ENCODE measurements around the gene CHST9. TPM values are rescaled to one million over a fixed set of nuclear protein-coding genes. Genes with fewer than 3 reads are reported as not detected.

Gene CHST9
- total RNA-seq, 6 experiments from 2014 or later: not detected

DNA sequence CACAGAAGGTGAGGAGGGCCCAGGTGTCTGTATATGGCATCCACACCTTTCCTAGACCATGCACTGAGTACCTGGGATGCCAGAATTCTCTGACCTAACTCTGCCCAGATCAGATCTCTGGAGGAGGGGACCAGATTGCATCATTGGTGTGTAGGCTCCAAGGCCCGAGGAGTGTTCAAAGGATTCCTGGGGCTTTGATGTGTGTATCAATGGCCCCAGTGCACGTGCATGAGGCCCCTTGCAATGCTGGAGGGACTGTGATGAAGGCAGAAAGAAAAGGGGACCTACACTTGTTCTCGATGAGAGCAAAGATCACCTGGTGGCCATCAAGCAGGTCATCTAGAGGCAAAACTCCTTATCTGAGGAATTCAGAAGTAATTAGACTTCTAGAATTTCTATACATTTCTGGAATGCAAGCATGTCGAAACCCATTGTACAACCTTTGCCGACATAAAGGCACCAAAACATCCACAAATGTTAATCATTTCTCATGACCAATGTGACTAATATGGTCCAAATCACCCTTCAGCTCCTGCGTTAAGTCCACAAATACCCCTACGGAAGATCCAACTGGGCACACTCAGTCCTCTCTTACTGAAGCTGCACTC, 123.5 kb downstream of the CHST9 start:
- Mint-ChIP-seq H3K27me3 (ENCODE audit: insufficient read depth) (no peaks in the 10 kb centered on the region), H3K4me1 (ENCODE audit: low read depth) (no peaks in the 10 kb centered on the region), H3K27ac (no peak overlapping the region), H3K9me3 (peaks cover 48% of the 10 kb centered on the region), H3K36me3 (ENCODE audit: low read depth) (peaks cover 5% of the 10 kb centered on the region; the same call in 1 of the 2 replicates), H3K4me3 (no peak overlapping the region)
- TF ChIP-seq, protein P1, sequence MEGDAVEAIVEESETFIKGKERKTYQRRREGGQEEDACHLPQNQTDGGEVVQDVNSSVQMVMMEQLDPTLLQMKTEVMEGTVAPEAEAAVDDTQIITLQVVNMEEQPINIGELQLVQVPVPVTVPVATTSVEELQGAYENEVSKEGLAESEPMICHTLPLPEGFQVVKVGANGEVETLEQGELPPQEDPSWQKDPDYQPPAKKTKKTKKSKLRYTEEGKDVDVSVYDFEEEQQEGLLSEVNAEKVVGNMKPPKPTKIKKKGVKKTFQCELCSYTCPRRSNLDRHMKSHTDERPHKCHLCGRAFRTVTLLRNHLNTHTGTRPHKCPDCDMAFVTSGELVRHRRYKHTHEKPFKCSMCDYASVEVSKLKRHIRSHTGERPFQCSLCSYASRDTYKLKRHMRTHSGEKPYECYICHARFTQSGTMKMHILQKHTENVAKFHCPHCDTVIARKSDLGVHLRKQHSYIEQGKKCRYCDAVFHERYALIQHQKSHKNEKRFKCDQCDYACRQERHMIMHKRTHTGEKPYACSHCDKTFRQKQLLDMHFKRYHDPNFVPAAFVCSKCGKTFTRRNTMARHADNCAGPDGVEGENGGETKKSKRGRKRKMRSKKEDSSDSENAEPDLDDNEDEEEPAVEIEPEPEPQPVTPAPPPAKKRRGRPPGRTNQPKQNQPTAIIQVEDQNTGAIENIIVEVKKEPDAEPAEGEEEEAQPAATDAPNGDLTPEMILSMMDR (IDR thresholded peaks at IDR 0.05): no peak
- DNase-seq: no peak

DNA sequence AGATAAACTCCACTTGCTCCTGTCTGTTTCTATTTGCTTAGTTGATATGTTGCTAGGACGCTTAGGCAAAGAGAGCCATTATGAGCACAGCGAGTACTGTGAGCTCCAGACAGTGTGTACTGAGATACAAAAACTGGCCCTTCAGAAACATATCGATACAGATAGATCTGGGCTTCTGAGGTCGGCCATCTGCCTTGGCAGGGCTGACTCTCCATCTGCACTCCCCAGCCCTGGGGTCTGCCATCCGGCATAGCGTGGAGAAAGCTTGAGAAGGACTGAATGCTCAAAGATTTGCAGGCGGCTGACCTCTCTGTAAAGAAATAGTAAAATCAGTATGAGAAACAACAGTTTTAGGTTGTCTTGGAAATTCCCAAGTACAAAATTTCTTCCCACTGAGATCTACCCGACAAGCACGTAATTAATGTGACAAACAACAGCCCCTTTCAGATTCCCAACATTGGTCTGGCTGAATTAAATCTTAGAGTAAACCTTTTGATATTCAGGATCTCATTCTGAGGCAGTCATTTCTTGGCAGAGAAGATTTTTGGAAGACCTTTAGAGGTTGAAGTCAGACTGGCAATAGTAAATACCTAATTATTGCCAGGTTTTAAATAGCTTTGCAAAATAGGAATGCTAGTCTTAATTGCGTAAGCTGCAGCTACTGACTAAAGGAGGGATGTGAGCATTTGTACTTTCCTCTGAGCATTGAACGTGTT, 127.4 kb downstream of the CHST9 start:
- TF ChIP-seq, protein P1 (IDR thresholded peaks at IDR 0.05): no peak

DNA sequence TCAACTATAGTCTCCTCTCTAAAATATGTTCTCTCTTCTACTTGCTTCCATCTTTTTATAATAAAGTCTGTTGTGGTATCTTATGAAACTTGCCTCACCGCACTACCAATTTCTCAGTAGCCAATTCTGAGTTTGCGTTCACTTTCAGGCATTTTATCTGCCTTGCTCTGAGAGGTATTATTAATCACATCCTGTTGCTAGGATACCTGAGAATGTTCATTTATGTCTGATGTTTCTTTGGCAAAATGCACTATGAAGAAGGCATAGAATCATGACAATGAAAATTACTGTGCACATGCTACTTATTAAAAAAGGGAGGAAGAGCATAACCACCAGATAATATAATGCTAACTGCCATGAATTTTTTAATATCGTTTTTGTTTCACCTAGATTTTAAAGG, 130.2 kb downstream of the CHST9 start:
- H3K27me3 Mint-ChIP-seq (ENCODE audit: insufficient read depth): no peaks in the 10 kb centered on the region
- H3K36me3 Mint-ChIP-seq (ENCODE audit: low read depth): no peaks in the 10 kb centered on the region
- no peaks in the 10 kb centered on the region for H3K4me1 Mint-ChIP-seq (ENCODE audit: low read depth)
- H3K9me3 Mint-ChIP-seq: peaks cover 38% of the 10 kb centered on the region
- TF ChIP-seq, protein P1 (IDR thresholded peaks at IDR 0.05): no peak
- DNase-seq: no peak
- no peak overlapping the region for H3K4me3 Mint-ChIP-seq
- H3K27ac Mint-ChIP-seq: no peak overlapping the region

More for the DNA sequence above, 127.4 kb downstream of the CHST9 start:
- H3K27me3 Mint-ChIP-seq (ENCODE audit: insufficient read depth): no peaks in the 10 kb centered on the region
- H3K36me3 Mint-ChIP-seq (ENCODE audit: low read depth): no peaks in the 10 kb centered on the region
- no peak for DNase-seq
- H3K4me3 Mint-ChIP-seq: no peak overlapping the region
- peaks cover 50% of the 10 kb centered on the region for H3K9me3 Mint-ChIP-seq
- H3K27ac Mint-ChIP-seq: no peak overlapping the region
- no peaks in the 10 kb centered on the region for H3K4me1 Mint-ChIP-seq (ENCODE audit: low read depth)

DNA sequence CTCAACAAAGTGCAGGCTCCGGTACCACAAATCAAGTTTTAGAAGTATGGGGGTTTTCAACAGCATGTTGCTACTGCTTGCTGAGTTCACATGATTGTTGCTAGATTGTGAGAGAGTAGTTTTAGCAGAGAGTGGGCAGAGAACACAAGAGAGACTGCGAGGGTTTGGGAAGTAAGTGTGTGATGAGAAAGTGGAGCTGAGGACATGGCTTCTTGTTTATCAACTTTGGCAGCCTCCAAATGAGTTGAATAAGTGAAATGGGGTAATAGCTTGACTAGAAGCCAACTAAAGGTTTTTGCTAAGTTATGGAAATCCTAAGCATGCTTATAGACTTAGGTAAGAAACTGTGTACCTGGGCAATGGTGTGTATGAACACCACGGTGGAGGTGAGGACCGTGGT, 135.1 kb downstream of the CHST9 start:
- Mint-ChIP-seq H3K4me1 (ENCODE audit: low read depth) (no peaks in the 10 kb centered on the region), H3K4me3 (no peak overlapping the region), H3K27ac (no peak overlapping the region), H3K9me3 (peaks cover 40% of the 10 kb centered on the region), H3K27me3 (ENCODE audit: insufficient read depth) (no peaks in the 10 kb centered on the region), H3K36me3 (ENCODE audit: low read depth) (no peaks in the 10 kb centered on the region)
- TF ChIP-seq, protein P1 (IDR thresholded peaks at IDR 0.05): no peak
- no peak for DNase-seq

DNA sequence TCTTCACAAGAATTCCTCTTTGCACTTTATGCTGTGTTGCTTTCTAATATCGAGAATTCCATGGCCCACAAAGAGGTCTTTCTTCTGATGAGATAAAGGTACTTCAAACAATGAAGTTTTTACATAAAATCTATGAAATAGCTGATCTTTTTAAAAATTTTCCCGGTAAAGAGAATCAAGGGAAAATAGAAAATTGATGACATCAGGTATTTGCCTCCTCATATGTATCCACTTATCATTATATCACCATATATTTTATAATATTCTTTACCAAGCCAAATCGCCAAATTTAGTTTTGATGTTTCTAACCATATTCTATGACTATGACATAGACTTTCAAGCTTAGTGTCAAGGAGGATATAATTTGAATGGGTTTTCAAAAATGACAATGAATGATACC, 139.8 kb downstream of the CHST9 start:
- Mint-ChIP-seq H3K4me3 (no peak overlapping the region), H3K4me1 (ENCODE audit: low read depth) (no peaks in the 10 kb centered on the region)

More for the DNA sequence above, 139.8 kb downstream of the CHST9 start:
- no peak for DNase-seq
- Mint-ChIP-seq H3K27me3 (ENCODE audit: insufficient read depth) (no peaks in the 10 kb centered on the region), H3K27ac (no peak overlapping the region), H3K36me3 (ENCODE audit: low read depth) (no peaks in the 10 kb centered on the region), H3K9me3 (peaks cover 34% of the 10 kb centered on the region)
- TF ChIP-seq, protein P1 (IDR thresholded peaks at IDR 0.05): no peak

Measured in HFFc6 (cell line).